Duodenal mucosa (tissue), 2 donors: ENCODE measurements around the gene ADRB2.
A peak's percentile ranks its signal among the peaks of the same experiment; 100 is the strongest.

Experiments used
- H3K27ac ChIP-seq: one replicate; pipeline ENCODE4 v1.7.0; 2013; ENCODE audit warnings: low read depth, low read length
- H3K27me3 ChIP-seq, 2 donors: one replicate each; pipeline ENCODE4 v1.7.0; 2013; ENCODE audit warnings: low read length in 2 of 2, control low read depth in 1 of 2; ENCODE audit not compliant: insufficient read depth in 2 of 2, control insufficient read depth in 1 of 2
- H3K36me3 ChIP-seq, 2 donors: one replicate each; pipeline ENCODE4 v1.7.0; 2013; ENCODE audit warnings: low read length in 2 of 2, control low read depth in 1 of 2; ENCODE audit not compliant: insufficient read depth in 2 of 2, control insufficient read depth in 1 of 2
- H3K4me1 ChIP-seq, 2 donors: one replicate each; pipeline ENCODE4 v1.7.0; 2013; ENCODE audit warnings: low read length in 2 of 2, control low read depth in 1 of 2; ENCODE audit not compliant: insufficient read depth in 2 of 2, control insufficient read depth in 1 of 2
- H3K4me3 ChIP-seq, 2 donors: one replicate each; pipeline ENCODE4 v1.7.0; 2013; ENCODE audit warnings: low read length in 2 of 2, low read depth in 1 of 2
- H3K9ac ChIP-seq, 2 donors: one replicate each; pipeline ENCODE4 v1.7.0; 2013; ENCODE audit warnings: low read length in 2 of 2, low read depth in 1 of 2
- H3K9me3 ChIP-seq, 2 donors: one replicate each; pipeline ENCODE4 v1.7.0; 2013; ENCODE audit warnings: low read length in 2 of 2, control low read depth in 1 of 2; ENCODE audit not compliant: control insufficient read depth in 1 of 2

Gene ADRB2

GRCh38 chr5:148804393-148804792 lies 22.0 kb upstream of the ADRB2 start:
- Histone ChIP-seq H3K9ac (no peak overlapping the region), H3K9me3 (no peaks in the 10 kb centered on the region), H3K36me3 (no peaks in the 10 kb centered on the region), H3K4me3 (no peak overlapping the region), H3K27ac (no peak overlapping the region), H3K4me1 (peaks cover 7 to 20% of the 10 kb centered on the region in 2 donors), H3K27me3 (peaks cover 0 to under 1% of the 10 kb centered on the region in 2 donors)

- H3K9me3 ChIP-seq = no peaks in the 10 kb centered on the region
- H3K9ac ChIP-seq = no peak overlapping the region
- no peaks in the 10 kb centered on the region for H3K27me3 ChIP-seq
- peaks cover 15 to 16% of the 10 kb centered on the region in 2 donors for H3K4me1 ChIP-seq
- no peak overlapping the region for H3K27ac ChIP-seq
- H3K4me3 ChIP-seq = no peak overlapping the region
- H3K36me3 ChIP-seq = no peaks in the 10 kb centered on the region
These were observed 20.8 kb upstream of the ADRB2 start for GRCh38 chr5:148805326-148806290.

GRCh38 chr5:148806520-148806931 lies 19.9 kb upstream of the ADRB2 start:
- no peak overlapping the region for H3K9ac ChIP-seq
- H3K27ac ChIP-seq = no peak overlapping the region
- H3K4me1 ChIP-seq = peaks cover 11 to 16% of the 10 kb centered on the region in 2 donors
- no peaks in the 10 kb centered on the region for H3K27me3 ChIP-seq
- H3K4me3 ChIP-seq = no peak overlapping the region
- H3K9me3 ChIP-seq = no peaks in the 10 kb centered on the region
- H3K36me3 ChIP-seq = no peaks in the 10 kb centered on the region

- Histone ChIP-seq H3K27me3 (no peaks in the 10 kb centered on the region), H3K9ac (no peak overlapping the region), H3K4me1 (peaks cover 11 to 16% of the 10 kb centered on the region in 2 donors), H3K9me3 (no peaks in the 10 kb centered on the region), H3K36me3 (no peaks in the 10 kb centered on the region), H3K27ac (no peak overlapping the region), H3K4me3 (no peak overlapping the region)
These were observed 18.6 kb upstream of the ADRB2 start for GRCh38 chr5:148807851-148808250.

GRCh38 chr5:148808864-148809642 lies 17.4 kb upstream of the ADRB2 start:
- H3K27ac ChIP-seq = no peak overlapping the region
- peak overlapping the region in 1 of 2 donors; percentile 49 for H3K9ac ChIP-seq
- no peaks in the 10 kb centered on the region for H3K9me3 ChIP-seq
- no peaks in the 10 kb centered on the region for H3K27me3 ChIP-seq
- peaks cover 11 to 16% of the 10 kb centered on the region in 2 donors for H3K4me1 ChIP-seq
- H3K4me3 ChIP-seq = peak overlapping the region; percentile 65 to 70
- no peaks in the 10 kb centered on the region for H3K36me3 ChIP-seq

GRCh38 chr5:148809781-148810524 lies 16.5 kb upstream of the ADRB2 start:
- Histone ChIP-seq H3K4me1 (peaks cover 11 to 16% of the 10 kb centered on the region in 2 donors), H3K9ac (peak overlapping the region in 1 of 2 donors; percentile 49), H3K36me3 (no peaks in the 10 kb centered on the region), H3K27me3 (no peaks in the 10 kb centered on the region), H3K4me3 (peak overlapping the region; percentile 65 to 70), H3K9me3 (no peaks in the 10 kb centered on the region), H3K27ac (no peak overlapping the region)

- Histone ChIP-seq H3K9ac (no peak overlapping the region), H3K27ac (no peak overlapping the region), H3K4me3 (no peak overlapping the region), H3K9me3 (no peaks in the 10 kb centered on the region), H3K27me3 (no peaks in the 10 kb centered on the region), H3K4me1 (peaks cover 11 to 16% of the 10 kb centered on the region in 2 donors), H3K36me3 (no peaks in the 10 kb centered on the region)
These were observed 15.6 kb upstream of the ADRB2 start for GRCh38 chr5:148810823-148811222.

GRCh38 chr5:148811756-148812155 lies 14.7 kb upstream of the ADRB2 start:
- Histone ChIP-seq H3K4me3 (no peak overlapping the region), H3K36me3 (no peaks in the 10 kb centered on the region), H3K27me3 (no peaks in the 10 kb centered on the region), H3K4me1 (peaks cover 15 to 16% of the 10 kb centered on the region in 2 donors), H3K9me3 (no peaks in the 10 kb centered on the region), H3K9ac (no peak overlapping the region), H3K27ac (no peak overlapping the region)

GRCh38 chr5:148815086-148815485 lies 11.3 kb upstream of the ADRB2 start:
- Histone ChIP-seq H3K9ac (no peak overlapping the region), H3K4me1 (peaks cover 3 to 13% of the 10 kb centered on the region in 2 donors), H3K27ac (no peak overlapping the region), H3K27me3 (no peaks in the 10 kb centered on the region), H3K9me3 (no peaks in the 10 kb centered on the region), H3K4me3 (no peak overlapping the region), H3K36me3 (no peaks in the 10 kb centered on the region)
